Nephron (organoid): ENCODE results near the gene NKD2.

ENCODE experiments used
- H3K27ac Mint-ChIP-seq, 3 experiments: 2 replicates each; pipeline ENCODE4 v1.8.0; 2020; ENCODE audit warnings: mixed read lengths in 3 of 3, mild to moderate bottlenecking in 2 of 3, moderate library complexity in 1 of 3
- H3K27me3 Mint-ChIP-seq: 2 replicates; pipeline ENCODE4 v1.8.0; 2021; ENCODE audit warnings: low read depth, mild to moderate bottlenecking, moderate library complexity, mixed read lengths
- H3K36me3 Mint-ChIP-seq: 2 replicates; pipeline ENCODE4 v1.8.0; 2020; ENCODE audit warnings: low read depth, mixed read lengths
- H3K4me1 Mint-ChIP-seq: 2 replicates; pipeline ENCODE4 v1.8.0; 2020; ENCODE audit warnings: mixed read lengths
- H3K4me3 Mint-ChIP-seq, 3 experiments: 2 replicates each; pipeline ENCODE4 v1.8.0; 2020; ENCODE audit warnings: mild to moderate bottlenecking in 3 of 3, mixed read lengths in 3 of 3, moderate library complexity in 2 of 3
- H3K9me3 Mint-ChIP-seq: 2 replicates; pipeline ENCODE4 v1.8.0; 2020; ENCODE audit warnings: mixed read lengths
- TF ChIP-seq, protein P1 (sequence below), 3 experiments: fragments of 200-600 bp; sonication (generic); IDR thresholded peaks; one replicate each; pipeline ENCODE4 v1.5.0; 2021; ENCODE audit warnings: antibody characterized with exemption in 3 of 3; ENCODE audit not compliant: unreplicated experiment in 3 of 3

NKD2 gene

GRCh38 chr5:1041225-1042143 is 32.9 kb downstream of the NKD2 start:
- TF ChIP-seq, protein P1, sequence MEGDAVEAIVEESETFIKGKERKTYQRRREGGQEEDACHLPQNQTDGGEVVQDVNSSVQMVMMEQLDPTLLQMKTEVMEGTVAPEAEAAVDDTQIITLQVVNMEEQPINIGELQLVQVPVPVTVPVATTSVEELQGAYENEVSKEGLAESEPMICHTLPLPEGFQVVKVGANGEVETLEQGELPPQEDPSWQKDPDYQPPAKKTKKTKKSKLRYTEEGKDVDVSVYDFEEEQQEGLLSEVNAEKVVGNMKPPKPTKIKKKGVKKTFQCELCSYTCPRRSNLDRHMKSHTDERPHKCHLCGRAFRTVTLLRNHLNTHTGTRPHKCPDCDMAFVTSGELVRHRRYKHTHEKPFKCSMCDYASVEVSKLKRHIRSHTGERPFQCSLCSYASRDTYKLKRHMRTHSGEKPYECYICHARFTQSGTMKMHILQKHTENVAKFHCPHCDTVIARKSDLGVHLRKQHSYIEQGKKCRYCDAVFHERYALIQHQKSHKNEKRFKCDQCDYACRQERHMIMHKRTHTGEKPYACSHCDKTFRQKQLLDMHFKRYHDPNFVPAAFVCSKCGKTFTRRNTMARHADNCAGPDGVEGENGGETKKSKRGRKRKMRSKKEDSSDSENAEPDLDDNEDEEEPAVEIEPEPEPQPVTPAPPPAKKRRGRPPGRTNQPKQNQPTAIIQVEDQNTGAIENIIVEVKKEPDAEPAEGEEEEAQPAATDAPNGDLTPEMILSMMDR (IDR thresholded peaks at IDR 0.05; ENCODE audit: unreplicated experiment in 3 of 3) = no peak
- peaks cover 9% of the 10 kb centered on the region for H3K36me3 Mint-ChIP-seq
- H3K27me3 Mint-ChIP-seq = peaks cover 5% of the 10 kb centered on the region
- no peak overlapping the region for H3K4me3 Mint-ChIP-seq
- peaks cover 3% of the 10 kb centered on the region for H3K9me3 Mint-ChIP-seq
- no peaks in the 10 kb centered on the region for H3K4me1 Mint-ChIP-seq
- H3K27ac Mint-ChIP-seq = no peak overlapping the region

GRCh38 chr5:1042626-1043025 is 34.0 kb downstream of the NKD2 start:
- no peaks in the 10 kb centered on the region for H3K4me1 Mint-ChIP-seq
- peaks cover 5% of the 10 kb centered on the region for H3K27me3 Mint-ChIP-seq
- H3K9me3 Mint-ChIP-seq = peaks cover 3% of the 10 kb centered on the region
- TF ChIP-seq, protein P1 (IDR thresholded peaks at IDR 0.05; ENCODE audit: unreplicated experiment in 3 of 3) = no peak
- no peak overlapping the region for H3K4me3 Mint-ChIP-seq
- H3K36me3 Mint-ChIP-seq = peaks cover 4% of the 10 kb centered on the region
- no peak overlapping the region for H3K27ac Mint-ChIP-seq

DNA sequence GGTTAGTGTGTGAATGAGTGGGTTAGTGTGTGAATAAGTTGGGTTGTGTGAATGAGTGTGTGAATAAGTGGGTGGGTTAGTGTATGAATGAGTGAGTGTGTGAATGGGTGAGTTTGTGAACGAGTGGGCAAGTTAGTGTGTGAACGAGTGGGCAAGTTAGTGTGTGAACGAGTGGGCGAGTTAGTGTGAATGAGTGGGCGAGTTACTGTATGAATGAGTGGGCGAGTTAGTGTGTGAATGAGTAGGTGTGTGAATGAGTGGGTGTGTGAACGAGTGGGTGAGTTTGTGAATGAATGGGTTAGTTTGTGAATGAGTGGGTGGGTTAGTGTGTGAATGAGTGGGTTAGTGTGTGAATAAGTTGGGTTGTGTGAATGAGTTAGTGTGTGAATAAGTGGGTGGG is 34.7 kb downstream of the NKD2 start:
- Mint-ChIP-seq H3K4me3 (no peak overlapping the region), H3K27me3 (peaks cover 5% of the 10 kb centered on the region), H3K36me3 (peaks cover 4% of the 10 kb centered on the region), H3K9me3 (peaks cover 3% of the 10 kb centered on the region), H3K4me1 (no peaks in the 10 kb centered on the region), H3K27ac (no peak overlapping the region)
- TF ChIP-seq, protein P1 (IDR thresholded peaks at IDR 0.05; ENCODE audit: unreplicated experiment in 3 of 3) = no peak

GRCh38 chr5:1044117-1044516 is 35.5 kb downstream of the NKD2 start:
- Mint-ChIP-seq H3K4me1 (no peaks in the 10 kb centered on the region), H3K4me3 (no peak overlapping the region), H3K36me3 (peaks cover 4% of the 10 kb centered on the region), H3K9me3 (peaks cover 3% of the 10 kb centered on the region), H3K27me3 (peaks cover 5% of the 10 kb centered on the region), H3K27ac (no peak overlapping the region)
- TF ChIP-seq, protein P1 (IDR thresholded peaks at IDR 0.05; ENCODE audit: unreplicated experiment in 3 of 3) = no peak

GRCh38 chr5:1045960-1046560 is 37.5 kb downstream of the NKD2 start:
- Mint-ChIP-seq H3K9me3 (peaks cover 3% of the 10 kb centered on the region), H3K27ac (no peak overlapping the region), H3K4me3 (no peak overlapping the region), H3K36me3 (no peaks in the 10 kb centered on the region), H3K27me3 (peaks cover 5% of the 10 kb centered on the region), H3K4me1 (peaks cover 5% of the 10 kb centered on the region)
- TF ChIP-seq, protein P1 (IDR thresholded peaks at IDR 0.05; ENCODE audit: unreplicated experiment in 3 of 3) = no peak
